ENCODE measurements around the gene RNF212.

Gene RNF212

GRCh38 chr4:1026115-1026514 is 87.2 kb downstream of the RNF212 start:
- Histone ChIP-seq H3K9me3 (ENCODE audit: insufficient read depth, low read depth, low read length) (no peaks in the 10 kb centered on the region), H3K9ac (ENCODE audit: low read depth, low read length, poor library complexity, severe bottlenecking) (no peak overlapping the region), H3K36me3 (ENCODE audit: insufficient read depth, low read length) (peaks cover 17% of the 10 kb centered on the region; the same call in 1 of the 2 replicates), H3K79me2 (ENCODE audit: insufficient read depth, low read length) (no peaks in the 10 kb centered on the region), H3F3A (ENCODE audit: low read depth) (no peaks in the 10 kb centered on the region), H3K4me3 (ENCODE audit: low read length, poor library complexity, severe bottlenecking) (no peak overlapping the region), H3K4me2 (ENCODE audit: low read depth, low read length, poor library complexity, severe bottlenecking) (no peak overlapping the region), H3K27me3 (ENCODE audit: insufficient read depth, low read length, poor library complexity, severe bottlenecking) (no peaks in the 10 kb centered on the region), H4K20me1 (ENCODE audit: insufficient read depth, low read length, poor library complexity, severe bottlenecking) (no peaks in the 10 kb centered on the region), H2AFZ (ENCODE audit: low read length) (no peak overlapping the region), H3K9me2 (replicated peaks; ENCODE audit: low read depth, low read length) (no peaks in the 10 kb centered on the region), H3K4me1 (ENCODE audit: insufficient read depth, low read length, poor library complexity, severe bottlenecking) (no peaks in the 10 kb centered on the region)
- TF ChIP-seq EZH2phosphoT487 (IDR thresholded peaks at IDR 0.05; ENCODE audit: borderline replicate concordance): no peak
- TF ChIP-seq, protein P1, sequence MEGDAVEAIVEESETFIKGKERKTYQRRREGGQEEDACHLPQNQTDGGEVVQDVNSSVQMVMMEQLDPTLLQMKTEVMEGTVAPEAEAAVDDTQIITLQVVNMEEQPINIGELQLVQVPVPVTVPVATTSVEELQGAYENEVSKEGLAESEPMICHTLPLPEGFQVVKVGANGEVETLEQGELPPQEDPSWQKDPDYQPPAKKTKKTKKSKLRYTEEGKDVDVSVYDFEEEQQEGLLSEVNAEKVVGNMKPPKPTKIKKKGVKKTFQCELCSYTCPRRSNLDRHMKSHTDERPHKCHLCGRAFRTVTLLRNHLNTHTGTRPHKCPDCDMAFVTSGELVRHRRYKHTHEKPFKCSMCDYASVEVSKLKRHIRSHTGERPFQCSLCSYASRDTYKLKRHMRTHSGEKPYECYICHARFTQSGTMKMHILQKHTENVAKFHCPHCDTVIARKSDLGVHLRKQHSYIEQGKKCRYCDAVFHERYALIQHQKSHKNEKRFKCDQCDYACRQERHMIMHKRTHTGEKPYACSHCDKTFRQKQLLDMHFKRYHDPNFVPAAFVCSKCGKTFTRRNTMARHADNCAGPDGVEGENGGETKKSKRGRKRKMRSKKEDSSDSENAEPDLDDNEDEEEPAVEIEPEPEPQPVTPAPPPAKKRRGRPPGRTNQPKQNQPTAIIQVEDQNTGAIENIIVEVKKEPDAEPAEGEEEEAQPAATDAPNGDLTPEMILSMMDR (conservative IDR thresholded peaks at IDR 0.05; ENCODE audit: low read length): no peak

GRCh38 chr4:1024882-1025545 is 88.3 kb downstream of the RNF212 start:
- H4K20me1 ChIP-seq (ENCODE audit: insufficient read depth, low read length, poor library complexity, severe bottlenecking): no peaks in the 10 kb centered on the region
- H3K36me3 ChIP-seq (ENCODE audit: insufficient read depth, low read length): peaks cover 17% of the 10 kb centered on the region; the same call in 1 of the 2 replicates
- H2AFZ ChIP-seq (ENCODE audit: low read length): no peak overlapping the region
- H3K79me2 ChIP-seq (ENCODE audit: insufficient read depth, low read length): no peaks in the 10 kb centered on the region
- no peak overlapping the region for H3K4me3 ChIP-seq (ENCODE audit: low read length, poor library complexity, severe bottlenecking)
- no peaks in the 10 kb centered on the region for H3K9me2 ChIP-seq (replicated peaks; ENCODE audit: low read depth, low read length)
- no peaks in the 10 kb centered on the region for H3F3A ChIP-seq (ENCODE audit: low read depth)
- H3K9ac ChIP-seq (ENCODE audit: low read depth, low read length, poor library complexity, severe bottlenecking): no peak overlapping the region
- H3K4me1 ChIP-seq (ENCODE audit: insufficient read depth, low read length, poor library complexity, severe bottlenecking): no peaks in the 10 kb centered on the region
- no peak overlapping the region for H3K4me2 ChIP-seq (ENCODE audit: low read depth, low read length, poor library complexity, severe bottlenecking)
- TF ChIP-seq, protein P1 (conservative IDR thresholded peaks at IDR 0.05; ENCODE audit: low read length): no peak
- TF ChIP-seq EZH2phosphoT487 (IDR thresholded peaks at IDR 0.05; ENCODE audit: borderline replicate concordance): no peak
- H3K27me3 ChIP-seq (ENCODE audit: insufficient read depth, low read length, poor library complexity, severe bottlenecking): no peaks in the 10 kb centered on the region
- H3K9me3 ChIP-seq (ENCODE audit: insufficient read depth, low read depth, low read length): no peaks in the 10 kb centered on the region

DNA sequence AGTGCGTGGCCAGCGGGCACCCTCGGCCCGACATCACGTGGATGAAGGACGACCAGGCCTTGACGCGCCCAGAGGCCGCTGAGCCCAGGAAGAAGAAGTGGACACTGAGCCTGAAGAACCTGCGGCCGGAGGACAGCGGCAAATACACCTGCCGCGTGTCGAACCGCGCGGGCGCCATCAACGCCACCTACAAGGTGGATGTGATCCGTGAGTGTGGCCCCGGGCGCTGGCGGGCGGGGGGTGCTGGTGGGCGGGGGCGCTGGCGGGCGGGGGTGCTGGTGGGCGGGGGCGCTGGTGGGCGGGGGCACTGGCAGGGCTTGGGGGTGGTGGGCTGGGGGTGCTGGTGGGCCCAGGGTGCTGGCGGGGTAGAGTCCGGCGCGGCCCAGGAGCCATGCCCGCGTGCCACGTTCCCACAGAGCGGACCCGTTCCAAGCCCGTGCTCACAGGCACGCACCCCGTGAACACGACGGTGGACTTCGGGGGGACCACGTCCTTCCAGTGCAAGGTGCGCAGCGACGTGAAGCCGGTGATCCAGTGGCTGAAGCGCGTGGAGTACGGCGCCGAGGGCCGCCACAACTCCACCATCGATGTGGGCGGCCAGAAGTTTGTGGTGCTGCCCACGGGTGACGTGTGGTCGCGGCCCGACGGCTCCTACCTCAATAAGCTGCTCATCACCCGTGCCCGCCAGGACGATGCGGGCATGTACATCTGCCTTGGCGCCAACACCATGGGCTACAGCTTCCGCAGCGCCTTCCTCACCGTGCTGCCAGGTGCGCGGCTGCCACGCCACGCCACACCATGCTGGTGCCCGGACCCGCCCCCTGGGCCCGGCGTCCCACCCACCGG is 89.2 kb downstream of the RNF212 start:
- no peak overlapping the region for H3K9ac ChIP-seq (ENCODE audit: low read depth, low read length, poor library complexity, severe bottlenecking)
- no peaks in the 10 kb centered on the region for H3F3A ChIP-seq (ENCODE audit: low read depth)
- H3K27me3 ChIP-seq (ENCODE audit: insufficient read depth, low read length, poor library complexity, severe bottlenecking): no peaks in the 10 kb centered on the region
- no peaks in the 10 kb centered on the region for H3K9me3 ChIP-seq (ENCODE audit: insufficient read depth, low read depth, low read length)
- H3K4me2 ChIP-seq (ENCODE audit: low read depth, low read length, poor library complexity, severe bottlenecking): no peak overlapping the region
- no peak overlapping the region for H3K4me3 ChIP-seq (ENCODE audit: low read length, poor library complexity, severe bottlenecking)
- no peak overlapping the region for H2AFZ ChIP-seq (ENCODE audit: low read length)
- no peaks in the 10 kb centered on the region for H3K9me2 ChIP-seq (replicated peaks; ENCODE audit: low read depth, low read length)
- peaks cover 17% of the 10 kb centered on the region; the same call in 1 of the 2 replicates for H3K36me3 ChIP-seq (ENCODE audit: insufficient read depth, low read length)
- H3K4me1 ChIP-seq (ENCODE audit: insufficient read depth, low read length, poor library complexity, severe bottlenecking): no peaks in the 10 kb centered on the region
- H4K20me1 ChIP-seq (ENCODE audit: insufficient read depth, low read length, poor library complexity, severe bottlenecking): peaks cover 3% of the 10 kb centered on the region
- H3K79me2 ChIP-seq (ENCODE audit: insufficient read depth, low read length): no peaks in the 10 kb centered on the region
- TF ChIP-seq, protein P1 (conservative IDR thresholded peaks at IDR 0.05; ENCODE audit: low read length): no peak
- TF ChIP-seq EZH2phosphoT487 (IDR thresholded peaks at IDR 0.05; ENCODE audit: borderline replicate concordance): no peak
